ENCODE results near the gene RAB27B. TPM values are rescaled to one million over a fixed set of nuclear protein-coding genes. Genes with fewer than 3 reads are reported as not detected.

RAB27B gene
- total RNA-seq, 1 experiment from 2014 or later, result 0.87 TPM

DNA sequence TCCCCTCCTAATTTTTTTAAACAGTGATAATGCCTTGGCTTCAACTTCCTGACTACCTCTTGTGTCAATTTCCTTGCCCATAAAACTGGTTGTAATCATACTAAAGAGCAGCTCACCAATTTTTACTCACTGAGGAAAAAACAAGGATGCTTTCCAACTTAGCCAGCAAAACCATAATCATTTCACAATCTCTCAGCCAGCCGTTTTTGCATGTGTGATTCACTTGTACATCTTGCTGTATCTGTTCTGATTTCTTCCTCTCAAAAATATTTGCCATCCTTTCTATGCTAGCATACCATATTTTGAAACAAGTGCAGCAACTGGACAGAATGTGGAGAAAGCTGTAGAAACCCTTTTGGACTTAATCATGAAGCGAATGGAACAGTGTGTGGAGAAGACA lies 60.7 kb downstream of the RAB27B start:
- H3K4me3 Mint-ChIP-seq, result no peak overlapping the region
- H3K4me1 Mint-ChIP-seq, result no peaks in the 10 kb centered on the region
- H3K27me3 Mint-ChIP-seq (ENCODE audit: low read depth), result peaks cover 12% of the 10 kb centered on the region
- ChIA-PET POLR2A (no interaction called here), CTCF (no interaction called here)
- DNase-seq (ENCODE audit: low spot score) (no peak), ATAC-seq (no peak)
- H3K36me3 Mint-ChIP-seq, result no peaks in the 10 kb centered on the region
- TF ChIP-seq, protein P1, sequence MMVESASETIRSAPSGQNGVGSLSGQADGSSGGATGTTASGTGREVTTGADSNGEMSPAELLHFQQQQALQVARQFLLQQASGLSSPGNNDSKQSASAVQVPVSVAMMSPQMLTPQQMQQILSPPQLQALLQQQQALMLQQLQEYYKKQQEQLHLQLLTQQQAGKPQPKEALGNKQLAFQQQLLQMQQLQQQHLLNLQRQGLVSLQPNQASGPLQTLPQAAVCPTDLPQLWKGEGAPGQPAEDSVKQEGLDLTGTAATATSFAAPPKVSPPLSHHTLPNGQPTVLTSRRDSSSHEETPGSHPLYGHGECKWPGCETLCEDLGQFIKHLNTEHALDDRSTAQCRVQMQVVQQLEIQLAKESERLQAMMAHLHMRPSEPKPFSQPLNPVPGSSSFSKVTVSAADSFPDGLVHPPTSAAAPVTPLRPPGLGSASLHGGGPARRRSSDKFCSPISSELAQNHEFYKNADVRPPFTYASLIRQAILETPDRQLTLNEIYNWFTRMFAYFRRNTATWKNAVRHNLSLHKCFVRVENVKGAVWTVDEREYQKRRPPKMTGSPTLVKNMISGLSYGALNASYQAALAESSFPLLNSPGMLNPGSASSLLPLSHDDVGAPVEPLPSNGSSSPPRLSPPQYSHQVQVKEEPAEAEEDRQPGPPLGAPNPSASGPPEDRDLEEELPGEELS (CRISPR knock-in tag; IDR thresholded peaks at IDR 0.05), result no peak
- TF ChIP-seq SP1 (CRISPR knock-in tag; conservative IDR thresholded peaks at IDR 0.05) (no peak), ESRRA (CRISPR knock-in tag; IDR thresholded peaks at IDR 0.05; ENCODE audit: borderline replicate concordance) (no peak), PRRX2 (CRISPR knock-in tag; IDR thresholded peaks at IDR 0.05) (no peak), ZNF121 (CRISPR knock-in tag; IDR thresholded peaks at IDR 0.05) (no peak), CREB1 (CRISPR knock-in tag; IDR thresholded peaks at IDR 0.05) (no peak)
- TF ChIP-seq, protein P2, sequence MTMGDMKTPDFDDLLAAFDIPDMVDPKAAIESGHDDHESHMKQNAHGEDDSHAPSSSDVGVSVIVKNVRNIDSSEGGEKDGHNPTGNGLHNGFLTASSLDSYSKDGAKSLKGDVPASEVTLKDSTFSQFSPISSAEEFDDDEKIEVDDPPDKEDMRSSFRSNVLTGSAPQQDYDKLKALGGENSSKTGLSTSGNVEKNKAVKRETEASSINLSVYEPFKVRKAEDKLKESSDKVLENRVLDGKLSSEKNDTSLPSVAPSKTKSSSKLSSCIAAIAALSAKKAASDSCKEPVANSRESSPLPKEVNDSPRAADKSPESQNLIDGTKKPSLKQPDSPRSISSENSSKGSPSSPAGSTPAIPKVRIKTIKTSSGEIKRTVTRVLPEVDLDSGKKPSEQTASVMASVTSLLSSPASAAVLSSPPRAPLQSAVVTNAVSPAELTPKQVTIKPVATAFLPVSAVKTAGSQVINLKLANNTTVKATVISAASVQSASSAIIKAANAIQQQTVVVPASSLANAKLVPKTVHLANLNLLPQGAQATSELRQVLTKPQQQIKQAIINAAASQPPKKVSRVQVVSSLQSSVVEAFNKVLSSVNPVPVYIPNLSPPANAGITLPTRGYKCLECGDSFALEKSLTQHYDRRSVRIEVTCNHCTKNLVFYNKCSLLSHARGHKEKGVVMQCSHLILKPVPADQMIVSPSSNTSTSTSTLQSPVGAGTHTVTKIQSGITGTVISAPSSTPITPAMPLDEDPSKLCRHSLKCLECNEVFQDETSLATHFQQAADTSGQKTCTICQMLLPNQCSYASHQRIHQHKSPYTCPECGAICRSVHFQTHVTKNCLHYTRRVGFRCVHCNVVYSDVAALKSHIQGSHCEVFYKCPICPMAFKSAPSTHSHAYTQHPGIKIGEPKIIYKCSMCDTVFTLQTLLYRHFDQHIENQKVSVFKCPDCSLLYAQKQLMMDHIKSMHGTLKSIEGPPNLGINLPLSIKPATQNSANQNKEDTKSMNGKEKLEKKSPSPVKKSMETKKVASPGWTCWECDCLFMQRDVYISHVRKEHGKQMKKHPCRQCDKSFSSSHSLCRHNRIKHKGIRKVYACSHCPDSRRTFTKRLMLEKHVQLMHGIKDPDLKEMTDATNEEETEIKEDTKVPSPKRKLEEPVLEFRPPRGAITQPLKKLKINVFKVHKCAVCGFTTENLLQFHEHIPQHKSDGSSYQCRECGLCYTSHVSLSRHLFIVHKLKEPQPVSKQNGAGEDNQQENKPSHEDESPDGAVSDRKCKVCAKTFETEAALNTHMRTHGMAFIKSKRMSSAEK (CRISPR knock-in tag; IDR thresholded peaks at IDR 0.05; ENCODE audit: borderline replicate concordance), result no peak
- no peaks in the 10 kb centered on the region for H3K9me3 Mint-ChIP-seq
- H3K27ac Mint-ChIP-seq, result no peak overlapping the region

DNA sequence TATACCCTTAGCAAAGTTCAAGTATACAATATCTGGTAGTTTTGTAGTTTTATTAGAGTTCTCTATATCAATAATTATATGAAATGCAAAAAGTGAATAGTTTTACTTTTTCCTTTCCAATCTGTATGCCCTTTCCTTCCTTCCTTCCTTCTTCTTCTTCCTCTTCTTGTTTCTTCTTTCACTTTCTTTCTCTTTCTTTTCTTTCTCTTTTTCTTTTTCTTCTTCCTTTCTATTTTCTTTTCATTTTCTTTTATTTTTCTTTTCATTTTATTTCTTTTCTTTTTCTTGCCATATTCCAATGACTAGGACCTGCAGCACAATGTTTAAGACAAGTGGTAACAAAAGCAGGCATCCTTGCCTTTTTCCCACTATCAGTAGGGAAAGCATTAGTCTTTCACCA lies 71.2 kb downstream of the RAB27B start:
- H3K27me3 Mint-ChIP-seq (ENCODE audit: low read depth), result no peaks in the 10 kb centered on the region
- POLR2A ChIA-PET, result no interaction called here
- CTCF ChIA-PET, result no interaction called here

DNA sequence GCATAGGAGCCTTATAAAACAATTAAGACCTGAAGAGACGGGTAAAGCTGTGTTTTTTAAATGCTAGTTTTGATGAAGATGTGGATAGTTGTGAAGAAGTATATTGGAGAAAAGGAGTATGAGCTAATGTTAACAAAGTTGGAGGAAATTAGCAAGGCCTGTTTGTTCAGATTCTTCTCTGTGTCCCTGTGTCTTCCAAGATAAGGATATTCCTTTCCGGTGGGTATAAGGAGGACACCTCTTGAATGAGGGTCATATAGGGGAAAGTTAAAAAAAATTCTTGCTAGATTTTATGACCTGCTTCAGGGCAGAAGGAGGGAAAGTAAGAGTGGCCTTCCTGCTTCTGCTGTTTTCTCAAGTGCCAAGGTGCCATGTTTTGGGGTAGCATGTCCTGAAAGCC lies 72.0 kb downstream of the RAB27B start:
- Mint-ChIP-seq H3K4me3 (no peak overlapping the region), H3K36me3 (no peaks in the 10 kb centered on the region), H3K27me3 (ENCODE audit: low read depth) (no peaks in the 10 kb centered on the region), H3K9me3 (peaks cover 3% of the 10 kb centered on the region; the same call in 1 of the 2 replicates), H3K4me1 (peaks cover 8% of the 10 kb centered on the region), H3K27ac (no peak overlapping the region)
- CTCF ChIA-PET, result no interaction called here
- POLR2A ChIA-PET, result no interaction called here
- DNase-seq (ENCODE audit: low spot score), result no peak
- ATAC-seq, result no peak
- no peak for TF ChIP-seq ESRRA (CRISPR knock-in tag; IDR thresholded peaks at IDR 0.05; ENCODE audit: borderline replicate concordance)
- TF ChIP-seq RORB (CRISPR knock-in tag; IDR thresholded peaks at IDR 0.05), result no peak
- TF ChIP-seq, protein P3, sequence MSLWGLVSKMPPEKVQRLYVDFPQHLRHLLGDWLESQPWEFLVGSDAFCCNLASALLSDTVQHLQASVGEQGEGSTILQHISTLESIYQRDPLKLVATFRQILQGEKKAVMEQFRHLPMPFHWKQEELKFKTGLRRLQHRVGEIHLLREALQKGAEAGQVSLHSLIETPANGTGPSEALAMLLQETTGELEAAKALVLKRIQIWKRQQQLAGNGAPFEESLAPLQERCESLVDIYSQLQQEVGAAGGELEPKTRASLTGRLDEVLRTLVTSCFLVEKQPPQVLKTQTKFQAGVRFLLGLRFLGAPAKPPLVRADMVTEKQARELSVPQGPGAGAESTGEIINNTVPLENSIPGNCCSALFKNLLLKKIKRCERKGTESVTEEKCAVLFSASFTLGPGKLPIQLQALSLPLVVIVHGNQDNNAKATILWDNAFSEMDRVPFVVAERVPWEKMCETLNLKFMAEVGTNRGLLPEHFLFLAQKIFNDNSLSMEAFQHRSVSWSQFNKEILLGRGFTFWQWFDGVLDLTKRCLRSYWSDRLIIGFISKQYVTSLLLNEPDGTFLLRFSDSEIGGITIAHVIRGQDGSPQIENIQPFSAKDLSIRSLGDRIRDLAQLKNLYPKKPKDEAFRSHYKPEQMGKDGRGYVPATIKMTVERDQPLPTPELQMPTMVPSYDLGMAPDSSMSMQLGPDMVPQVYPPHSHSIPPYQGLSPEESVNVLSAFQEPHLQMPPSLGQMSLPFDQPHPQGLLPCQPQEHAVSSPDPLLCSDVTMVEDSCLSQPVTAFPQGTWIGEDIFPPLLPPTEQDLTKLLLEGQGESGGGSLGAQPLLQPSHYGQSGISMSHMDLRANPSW (CRISPR knock-in tag; conservative IDR thresholded peaks at IDR 0.05; ENCODE audit: low read depth), result no peak
- TF ChIP-seq, protein P4, sequence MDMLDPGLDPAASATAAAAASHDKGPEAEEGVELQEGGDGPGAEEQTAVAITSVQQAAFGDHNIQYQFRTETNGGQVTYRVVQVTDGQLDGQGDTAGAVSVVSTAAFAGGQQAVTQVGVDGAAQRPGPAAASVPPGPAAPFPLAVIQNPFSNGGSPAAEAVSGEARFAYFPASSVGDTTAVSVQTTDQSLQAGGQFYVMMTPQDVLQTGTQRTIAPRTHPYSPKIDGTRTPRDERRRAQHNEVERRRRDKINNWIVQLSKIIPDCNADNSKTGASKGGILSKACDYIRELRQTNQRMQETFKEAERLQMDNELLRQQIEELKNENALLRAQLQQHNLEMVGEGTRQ (CRISPR knock-in tag; IDR thresholded peaks at IDR 0.05), result no peak
- TF ChIP-seq ZNF416 (CRISPR knock-in tag; IDR thresholded peaks at IDR 0.05), result no peak
- TF ChIP-seq, protein P1 (CRISPR knock-in tag; IDR thresholded peaks at IDR 0.05), result no peak
- no peak for TF ChIP-seq SMAD3 (CRISPR knock-in tag; IDR thresholded peaks at IDR 0.05; ENCODE audit: borderline replicate concordance)
- no peak for TF ChIP-seq NFYB (CRISPR knock-in tag; conservative IDR thresholded peaks at IDR 0.05; ENCODE audit: low read depth)

More for the DNA sequence above, 71.2 kb downstream of the RAB27B start:
- Mint-ChIP-seq H3K4me1 (peaks cover 8% of the 10 kb centered on the region), H3K9me3 (peaks cover 3% of the 10 kb centered on the region; the same call in 1 of the 2 replicates), H3K4me3 (no peak overlapping the region), H3K36me3 (no peaks in the 10 kb centered on the region), H3K27ac (no peak overlapping the region)
- ATAC-seq (no peak), DNase-seq (ENCODE audit: low spot score) (no peak)
- no peak for TF ChIP-seq ZNF317 (CRISPR knock-in tag; IDR thresholded peaks at IDR 0.05; ENCODE audit: borderline replicate concordance, low read depth)
- TF ChIP-seq NR2C2 (CRISPR knock-in tag; IDR thresholded peaks at IDR 0.05), result no peak
- no peak for TF ChIP-seq ZNF232 (CRISPR knock-in tag; IDR thresholded peaks at IDR 0.05)
- TF ChIP-seq KAT7 (CRISPR knock-in tag; IDR thresholded peaks at IDR 0.05; ENCODE audit: borderline replicate concordance), result no peak
- TF ChIP-seq ZNF423 (CRISPR knock-in tag; IDR thresholded peaks at IDR 0.05), result no peak
- TF ChIP-seq FOXK1 (CRISPR knock-in tag; IDR thresholded peaks at IDR 0.05), result no peak
- TF ChIP-seq, protein P5, sequence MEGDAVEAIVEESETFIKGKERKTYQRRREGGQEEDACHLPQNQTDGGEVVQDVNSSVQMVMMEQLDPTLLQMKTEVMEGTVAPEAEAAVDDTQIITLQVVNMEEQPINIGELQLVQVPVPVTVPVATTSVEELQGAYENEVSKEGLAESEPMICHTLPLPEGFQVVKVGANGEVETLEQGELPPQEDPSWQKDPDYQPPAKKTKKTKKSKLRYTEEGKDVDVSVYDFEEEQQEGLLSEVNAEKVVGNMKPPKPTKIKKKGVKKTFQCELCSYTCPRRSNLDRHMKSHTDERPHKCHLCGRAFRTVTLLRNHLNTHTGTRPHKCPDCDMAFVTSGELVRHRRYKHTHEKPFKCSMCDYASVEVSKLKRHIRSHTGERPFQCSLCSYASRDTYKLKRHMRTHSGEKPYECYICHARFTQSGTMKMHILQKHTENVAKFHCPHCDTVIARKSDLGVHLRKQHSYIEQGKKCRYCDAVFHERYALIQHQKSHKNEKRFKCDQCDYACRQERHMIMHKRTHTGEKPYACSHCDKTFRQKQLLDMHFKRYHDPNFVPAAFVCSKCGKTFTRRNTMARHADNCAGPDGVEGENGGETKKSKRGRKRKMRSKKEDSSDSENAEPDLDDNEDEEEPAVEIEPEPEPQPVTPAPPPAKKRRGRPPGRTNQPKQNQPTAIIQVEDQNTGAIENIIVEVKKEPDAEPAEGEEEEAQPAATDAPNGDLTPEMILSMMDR (IDR thresholded peaks at IDR 0.05), result no peak
- no peak for TF ChIP-seq ZNF396 (CRISPR knock-in tag; IDR thresholded peaks at IDR 0.05; ENCODE audit: borderline replicate concordance)

Data from WTC11 (cell line).